Chondrocyte (in vitro differentiated cells): Measurements from ENCODE around the gene TIMP3. TPM values are rescaled to one million over a fixed set of nuclear protein-coding genes. Genes with fewer than 3 reads are reported as not detected.

Experiments
- DNase-seq: peaks from one replicate; pipeline ENCODE4 v3.0.0; 2021; ENCODE audit warnings: mixed read lengths, low spot score
- H3K27ac Mint-ChIP-seq: one replicate; pipeline ENCODE4 v1.8.0; 2021; ENCODE audit warnings: mild to moderate bottlenecking, moderate library complexity, mixed read lengths; ENCODE audit not compliant: unreplicated experiment
- H3K27me3 Mint-ChIP-seq: 2 replicates; pipeline ENCODE4 v1.8.0; 2021; ENCODE audit warnings: low read depth, mixed read lengths
- H3K36me3 Mint-ChIP-seq: 2 replicates; pipeline ENCODE4 v1.8.0; 2021; ENCODE audit warnings: low read depth, mixed read lengths
- H3K4me1 Mint-ChIP-seq: 2 replicates; pipeline ENCODE4 v1.8.0; 2021; ENCODE audit warnings: low read depth, mild to moderate bottlenecking, mixed read lengths
- H3K4me3 Mint-ChIP-seq: one replicate; pipeline ENCODE4 v1.8.0; 2021; ENCODE audit warnings: mild to moderate bottlenecking, moderate library complexity, mixed read lengths; ENCODE audit not compliant: unreplicated experiment
- H3K9me3 Mint-ChIP-seq: 2 replicates; pipeline ENCODE4 v1.8.0; 2021; ENCODE audit warnings: low read depth, mixed read lengths
- CTCF ChIP-seq: fragments of 200-600 bp; sonication (generic); IDR thresholded peaks from 2 replicates; pipeline ENCODE4 v1.5.0; 2021; ENCODE audit warnings: antibody characterized with exemption, mild to moderate bottlenecking, moderate library complexity
- total RNA-seq: library from RNA; stranded (reverse); gene quantifications from 3 replicates; pipeline ENCODE4 v1.2.1, GENCODE V29; 2021

The TIMP3 gene
- total RNA-seq, 1 donor from 2014 or later: 126 TPM

GRCh38 chr22:32815943-32816342 lies 14.4 kb downstream of the TIMP3 start:
- H3K27me3 Mint-ChIP-seq: no peaks in the 10 kb centered on the region
- no peak for DNase-seq
- peaks cover 10% of the 10 kb centered on the region for H3K4me1 Mint-ChIP-seq
- H3K4me3 Mint-ChIP-seq: no peak overlapping the region
- no peak overlapping the region for H3K27ac Mint-ChIP-seq
- no peaks in the 10 kb centered on the region for H3K9me3 Mint-ChIP-seq
- H3K36me3 Mint-ChIP-seq: peaks cover 2% of the 10 kb centered on the region
- TF ChIP-seq CTCF: no peak

- DNase-seq: no peak
- H3K27ac Mint-ChIP-seq: no peak overlapping the region
- H3K4me1 Mint-ChIP-seq: peaks cover 10% of the 10 kb centered on the region
- no peak overlapping the region for H3K4me3 Mint-ChIP-seq
- H3K9me3 Mint-ChIP-seq: no peaks in the 10 kb centered on the region
- no peak for TF ChIP-seq CTCF
- no peaks in the 10 kb centered on the region for H3K27me3 Mint-ChIP-seq
- H3K36me3 Mint-ChIP-seq: peaks cover 2% of the 10 kb centered on the region
These were observed 15.7 kb downstream of the TIMP3 start for GRCh38 chr22:32817137-32817730.

GRCh38 chr22:32818446-32819115 lies 17.1 kb downstream of the TIMP3 start:
- Mint-ChIP-seq H3K9me3 (no peaks in the 10 kb centered on the region), H3K27ac (no peak overlapping the region), H3K4me3 (no peak overlapping the region), H3K36me3 (peaks cover 2% of the 10 kb centered on the region), H3K27me3 (no peaks in the 10 kb centered on the region), H3K4me1 (peaks cover 16% of the 10 kb centered on the region)
- no peak for TF ChIP-seq CTCF
- DNase-seq: no peak

- no peak for DNase-seq
- Mint-ChIP-seq H3K36me3 (peaks cover 2% of the 10 kb centered on the region), H3K9me3 (no peaks in the 10 kb centered on the region), H3K4me3 (no peak overlapping the region), H3K4me1 (peaks cover 12% of the 10 kb centered on the region), H3K27ac (no peak overlapping the region), H3K27me3 (no peaks in the 10 kb centered on the region)
- TF ChIP-seq CTCF: no peak
These were observed 17.6 kb downstream of the TIMP3 start for GRCh38 chr22:32819120-32819519.

- Mint-ChIP-seq H3K9me3 (no peaks in the 10 kb centered on the region), H3K27ac (no peak overlapping the region), H3K4me1 (peaks cover 12% of the 10 kb centered on the region), H3K36me3 (peaks cover 2% of the 10 kb centered on the region), H3K4me3 (no peak overlapping the region), H3K27me3 (no peaks in the 10 kb centered on the region)
- no peak for DNase-seq
- TF ChIP-seq CTCF: no peak
These were observed 18.9 kb downstream of the TIMP3 start for GRCh38 chr22:32820131-32821119.
